ENCODE data around the gene MAGI2. TPM values are rescaled to one million over a fixed set of nuclear protein-coding genes. Genes with fewer than 3 reads are reported as not detected.

Gene MAGI2
- total RNA-seq, 1 donor from 2014 or later = 64.2 TPM

- no peak overlapping the region for H3K4me3 Mint-ChIP-seq (ENCODE audit: unreplicated experiment)
- peaks cover 23% of the 10 kb centered on the region for H3K4me1 Mint-ChIP-seq (ENCODE audit: low read depth, unreplicated experiment)
- H3K27me3 Mint-ChIP-seq (ENCODE audit: unreplicated experiment) = no peaks in the 10 kb centered on the region
- H3K27ac Mint-ChIP-seq (ENCODE audit: unreplicated experiment) = no peak overlapping the region
- no peak for TF ChIP-seq CTCF (IDR thresholded peaks at IDR 0.05; ENCODE audit: partially characterized antibody, unreplicated experiment)
- no peak for DNase-seq
- no peaks in the 10 kb centered on the region for H3K36me3 Mint-ChIP-seq (ENCODE audit: unreplicated experiment)
- no peaks in the 10 kb centered on the region for H3K9me3 Mint-ChIP-seq (ENCODE audit: unreplicated experiment)
These were observed 885.6 kb downstream of the MAGI2 start for GRCh38 chr7:78567836-78568235.

GRCh38 chr7:78565784-78566183, 887.7 kb downstream of the MAGI2 start:
- no peak for TF ChIP-seq CTCF (IDR thresholded peaks at IDR 0.05; ENCODE audit: partially characterized antibody, unreplicated experiment)
- DNase-seq = no peak
- Mint-ChIP-seq H3K4me3 (ENCODE audit: unreplicated experiment) (no peak overlapping the region), H3K36me3 (ENCODE audit: unreplicated experiment) (no peaks in the 10 kb centered on the region), H3K4me1 (ENCODE audit: low read depth, unreplicated experiment) (peaks cover 39% of the 10 kb centered on the region), H3K27ac (ENCODE audit: unreplicated experiment) (no peak overlapping the region), H3K9me3 (ENCODE audit: unreplicated experiment) (no peaks in the 10 kb centered on the region), H3K27me3 (ENCODE audit: unreplicated experiment) (no peaks in the 10 kb centered on the region)

GRCh38 chr7:78563191-78563590, 890.3 kb downstream of the MAGI2 start:
- TF ChIP-seq CTCF (IDR thresholded peaks at IDR 0.05; ENCODE audit: partially characterized antibody, unreplicated experiment) = no peak
- no peak overlapping the region for H3K4me3 Mint-ChIP-seq (ENCODE audit: unreplicated experiment)
- H3K36me3 Mint-ChIP-seq (ENCODE audit: unreplicated experiment) = no peaks in the 10 kb centered on the region
- no peak for DNase-seq
- peaks cover 37% of the 10 kb centered on the region for H3K4me1 Mint-ChIP-seq (ENCODE audit: low read depth, unreplicated experiment)
- peak overlapping the region; percentile 80 for H3K27ac Mint-ChIP-seq (ENCODE audit: unreplicated experiment)
- H3K9me3 Mint-ChIP-seq (ENCODE audit: unreplicated experiment) = no peaks in the 10 kb centered on the region
- H3K27me3 Mint-ChIP-seq (ENCODE audit: unreplicated experiment) = no peaks in the 10 kb centered on the region

- Mint-ChIP-seq H3K27ac (ENCODE audit: unreplicated experiment) (peak overlapping the region; percentile 34), H3K27me3 (ENCODE audit: unreplicated experiment) (no peaks in the 10 kb centered on the region), H3K4me1 (ENCODE audit: low read depth, unreplicated experiment) (peaks cover 37% of the 10 kb centered on the region), H3K9me3 (ENCODE audit: unreplicated experiment) (no peaks in the 10 kb centered on the region), H3K36me3 (ENCODE audit: unreplicated experiment) (no peaks in the 10 kb centered on the region), H3K4me3 (ENCODE audit: unreplicated experiment) (no peak overlapping the region)
- no peak for DNase-seq
- no peak for TF ChIP-seq CTCF (IDR thresholded peaks at IDR 0.05; ENCODE audit: partially characterized antibody, unreplicated experiment)
These were observed 891.3 kb downstream of the MAGI2 start for GRCh38 chr7:78562191-78562590.

GRCh38 chr7:78558566-78558965, 894.9 kb downstream of the MAGI2 start:
- no peak for TF ChIP-seq CTCF (IDR thresholded peaks at IDR 0.05; ENCODE audit: partially characterized antibody, unreplicated experiment)

More at GRCh38 chr7:78558566-78558965, 894.9 kb downstream of the MAGI2 start:
- no peak for DNase-seq
- H3K9me3 Mint-ChIP-seq (ENCODE audit: unreplicated experiment) = no peaks in the 10 kb centered on the region
- no peak overlapping the region for H3K27ac Mint-ChIP-seq (ENCODE audit: unreplicated experiment)
- no peak overlapping the region for H3K4me3 Mint-ChIP-seq (ENCODE audit: unreplicated experiment)
- peaks cover 31% of the 10 kb centered on the region for H3K4me1 Mint-ChIP-seq (ENCODE audit: low read depth, unreplicated experiment)
- H3K27me3 Mint-ChIP-seq (ENCODE audit: unreplicated experiment) = no peaks in the 10 kb centered on the region
- H3K36me3 Mint-ChIP-seq (ENCODE audit: unreplicated experiment) = no peaks in the 10 kb centered on the region

Data from glutamatergic neuron (in vitro differentiated cells).